Astrocyte (in vitro differentiated cells and primary cell): ENCODE measurements around the gene ADAMTS17. TPM values are rescaled to one million over a fixed set of nuclear protein-coding genes. Genes with fewer than 3 reads are reported as not detected.

Experiments
- DNase-seq: peaks from one replicate; pipeline ENCODE4 v3.0.0-alpha.2; 2010; ENCODE audit warnings: low read depth
- FAIRE-seq: peaks from 2 replicates; lab custom pipeline; 2011; peaks lifted over from hg19 to GRCh38; lab: Jason Lieb, UNC
- H2AFZ ChIP-seq: 2 replicates; pipeline ENCODE4 v1.6.0; 2012; ENCODE audit warnings: low read depth, low read length, inconsistent platforms
- H3K27ac ChIP-seq: 2 replicates; pipeline ENCODE4 v1.5.1; 2011; ENCODE audit warnings: low read depth, low read length, inconsistent platforms
- H3K27me3 ChIP-seq: 2 replicates; pipeline ENCODE4 v1.6.0; 2011; ENCODE audit warnings: low read length, inconsistent platforms; ENCODE audit not compliant: insufficient read depth
- H3K36me3 ChIP-seq: 2 replicates; pipeline ENCODE4 v1.5.1; 2011; ENCODE audit warnings: low read length, inconsistent platforms; ENCODE audit not compliant: insufficient read depth
- H3K4me1 ChIP-seq: 2 replicates; pipeline ENCODE4 v1.5.1; 2011; ENCODE audit warnings: low read length, inconsistent platforms; ENCODE audit not compliant: insufficient read depth
- H3K4me2 ChIP-seq: 2 replicates; pipeline ENCODE4 v1.6.0; 2012; ENCODE audit warnings: low read length, inconsistent platforms
- H3K4me3 ChIP-seq: 2 replicates; pipeline ENCODE4 v1.5.1; 2011; ENCODE audit warnings: low read depth, mild to moderate bottlenecking, low read length, inconsistent platforms; ENCODE audit not compliant: insufficient read depth
- H3K79me2 ChIP-seq: 2 replicates; pipeline ENCODE4 v1.6.0; 2012; ENCODE audit warnings: mild to moderate bottlenecking, low read length, inconsistent platforms; ENCODE audit not compliant: insufficient read depth
- H3K9ac ChIP-seq: 2 replicates; pipeline ENCODE4 v1.6.0; 2012; ENCODE audit warnings: mild to moderate bottlenecking, low read length, inconsistent platforms
- H3K9me3 ChIP-seq: 2 replicates; pipeline ENCODE4 v1.5.1; 2012; ENCODE audit warnings: low read depth, mild to moderate bottlenecking, low read length, inconsistent platforms; ENCODE audit not compliant: insufficient read depth
- H4K20me1 ChIP-seq: 2 replicates; pipeline ENCODE4 v1.6.0; 2012; ENCODE audit warnings: low read length, inconsistent platforms; ENCODE audit not compliant: insufficient read depth
- H3K27ac Mint-ChIP-seq: one replicate; pipeline ENCODE4 v1.8.0; 2021; ENCODE audit warnings: mild to moderate bottlenecking, mixed read lengths; ENCODE audit not compliant: unreplicated experiment
- H3K27me3 Mint-ChIP-seq: one replicate; pipeline ENCODE4 v1.8.0; 2021; ENCODE audit warnings: low read depth, mixed read lengths; ENCODE audit not compliant: unreplicated experiment
- H3K36me3 Mint-ChIP-seq: one replicate; pipeline ENCODE4 v1.8.0; 2021; ENCODE audit warnings: low read depth, mixed read lengths; ENCODE audit not compliant: unreplicated experiment
- H3K4me1 Mint-ChIP-seq: one replicate; pipeline ENCODE4 v1.8.0; 2021; ENCODE audit warnings: low read depth, mixed read lengths; ENCODE audit not compliant: unreplicated experiment
- H3K4me3 Mint-ChIP-seq: one replicate; pipeline ENCODE4 v1.8.0; 2021; ENCODE audit warnings: mild to moderate bottlenecking, moderate library complexity, mixed read lengths; ENCODE audit not compliant: unreplicated experiment
- H3K9me3 Mint-ChIP-seq: one replicate; pipeline ENCODE4 v1.8.0; 2021; ENCODE audit warnings: mild to moderate bottlenecking, mixed read lengths; ENCODE audit not compliant: unreplicated experiment
- CTCF ChIP-seq: IDR thresholded peaks from 2 replicates; pipeline ENCODE4 v1.5.1; 2011; ENCODE audit warnings: low read depth, mild to moderate bottlenecking, inconsistent platforms, low read length, moderate library complexity; ENCODE audit not compliant: insufficient read depth
- EZH2 ChIP-seq: IDR thresholded peaks from 2 replicates; pipeline ENCODE4 v1.6.1; 2012; ENCODE audit warnings: mild to moderate bottlenecking, low read length, inconsistent platforms; ENCODE audit not compliant: insufficient read depth
- total RNA-seq: library from RNA; stranded (reverse); gene quantifications from 2 replicates; pipeline ENCODE4 v1.2.1, GENCODE V29; 2021

ADAMTS17 gene
- total RNA-seq, 1 donor from 2014 or later: 0.27 TPM

GRCh38 chr15:100171411-100171810 is 170.4 kb downstream of the ADAMTS17 start:
- no peak overlapping the region for H3K4me2 ChIP-seq
- H3K36me3 ChIP-seq: no peaks in the 10 kb centered on the region
- Mint-ChIP-seq H3K4me1 (no peaks in the 10 kb centered on the region), H3K9me3 (peaks cover 13% of the 10 kb centered on the region), H3K36me3 (peaks cover 2% of the 10 kb centered on the region), H3K27ac (no peak overlapping the region), H3K27me3 (peaks cover 30% of the 10 kb centered on the region), H3K4me3 (no peak overlapping the region)
- no peaks in the 10 kb centered on the region for H3K27me3 ChIP-seq
- peaks cover 31% of the 10 kb centered on the region for H3K9me3 ChIP-seq
- no peak overlapping the region for H2AFZ ChIP-seq
- no peak for TF ChIP-seq EZH2
- TF ChIP-seq CTCF: no peak
- no peak overlapping the region for H3K9ac ChIP-seq
- no peaks in the 10 kb centered on the region for H3K4me1 ChIP-seq
- no peak for DNase-seq
- no peaks in the 10 kb centered on the region for H3K79me2 ChIP-seq
- FAIRE-seq: no peak
- H4K20me1 ChIP-seq: no peaks in the 10 kb centered on the region
- no peak overlapping the region for H3K4me3 ChIP-seq
- no peak overlapping the region for H3K27ac ChIP-seq

DNA sequence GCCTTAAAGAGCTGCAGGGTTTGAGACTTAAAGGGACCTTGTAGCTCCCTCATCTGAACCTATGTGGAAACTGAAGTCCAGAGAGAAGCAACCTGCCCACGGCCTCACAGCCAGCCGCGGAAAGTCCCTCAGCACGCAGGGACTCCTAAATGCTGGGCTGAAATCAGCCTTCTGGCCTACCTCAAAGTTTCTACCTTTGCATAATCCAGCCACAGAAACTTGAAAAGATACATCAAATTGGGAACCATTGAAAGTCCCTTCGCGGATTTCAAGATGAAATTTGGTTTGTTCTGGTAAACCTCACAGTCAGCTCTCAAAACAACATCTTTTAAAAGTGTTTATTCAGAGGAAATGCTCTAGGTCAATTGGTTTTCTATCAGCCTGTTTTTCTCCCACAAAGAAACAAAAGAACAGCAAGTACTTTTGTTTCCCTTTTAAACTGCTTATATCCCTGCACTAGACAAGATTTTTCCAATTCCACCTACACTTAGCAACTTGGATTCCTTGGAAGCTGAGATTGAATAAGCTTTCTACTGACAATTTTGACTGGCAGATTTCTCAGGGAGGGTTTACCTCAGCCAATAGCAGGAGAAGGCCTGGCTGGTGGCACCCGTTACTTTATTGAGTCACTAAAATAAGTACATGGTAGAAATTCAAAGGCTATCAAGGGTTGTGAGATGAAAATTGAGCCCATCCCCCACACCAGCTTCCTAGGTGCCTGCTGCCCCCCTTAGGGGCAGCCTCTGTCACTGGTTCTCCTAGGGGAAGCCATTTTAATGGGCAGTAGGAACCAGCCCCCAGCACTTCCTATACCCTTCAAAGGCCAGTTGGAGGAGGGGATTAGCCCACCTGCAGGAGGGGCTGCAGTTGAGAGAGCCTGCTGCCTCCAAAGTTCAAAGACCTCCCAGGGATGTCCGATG is 171.2 kb downstream of the ADAMTS17 start:
- no peak overlapping the region for H3K4me2 ChIP-seq
- Mint-ChIP-seq H3K4me3 (no peak overlapping the region), H3K9me3 (peaks cover 13% of the 10 kb centered on the region), H3K27ac (no peak overlapping the region), H3K4me1 (no peaks in the 10 kb centered on the region), H3K27me3 (peaks cover 35% of the 10 kb centered on the region), H3K36me3 (peaks cover 2% of the 10 kb centered on the region)
- TF ChIP-seq CTCF (no peak), EZH2 (no peak)
- H3K4me3 ChIP-seq: no peak overlapping the region
- H3K9ac ChIP-seq: no peak overlapping the region
- no peaks in the 10 kb centered on the region for H3K36me3 ChIP-seq
- peaks cover 31% of the 10 kb centered on the region for H3K9me3 ChIP-seq
- no peak overlapping the region for H2AFZ ChIP-seq
- no peaks in the 10 kb centered on the region for H4K20me1 ChIP-seq
- no peaks in the 10 kb centered on the region for H3K27me3 ChIP-seq
- FAIRE-seq (no peak), DNase-seq (no peak)
- no peaks in the 10 kb centered on the region for H3K4me1 ChIP-seq
- H3K79me2 ChIP-seq: no peaks in the 10 kb centered on the region
- no peak overlapping the region for H3K27ac ChIP-seq
